Mucosa of descending colon (tissue), 3 donors: ENCODE results near the gene GRAMD1A. TPM values are rescaled to one million over a fixed set of nuclear protein-coding genes. Genes with fewer than 3 reads are reported as not detected.
A peak's percentile ranks its signal among the peaks of the same experiment; 100 is the strongest.

Experiments used
- ATAC-seq: fragments of 200-7000 bp; cut with Tn5 transposase; one replicate; pipeline ENCODE4 v1.9.1; 2020; ENCODE audit warnings: mild to moderate bottlenecking, moderate library complexity
- DNase-seq, 3 donors: peaks; one replicate each; pipeline ENCODE4 v3.0.0-alpha.2; 2020
- H3K36me3 ChIP-seq: fragments of 200-600 bp; one replicate; pipeline ENCODE4 v1.8.0; 2021; ENCODE audit warnings: low read depth, mild to moderate bottlenecking
- H3K4me1 ChIP-seq: fragments of 200-600 bp; one replicate; pipeline ENCODE4 v1.8.0; 2021; ENCODE audit warnings: low read depth, mild to moderate bottlenecking
- H3K4me3 ChIP-seq: fragments of 200-600 bp; one replicate; pipeline ENCODE4 v1.8.0; 2021; ENCODE audit warnings: mild to moderate bottlenecking
- H3K9me3 ChIP-seq: fragments of 200-600 bp; one replicate; pipeline ENCODE4 v1.8.0; 2021; ENCODE audit warnings: mild to moderate bottlenecking
- CTCF ChIP-seq: fragments of 200-600 bp; IDR thresholded peaks from one replicate; pipeline ENCODE4 v1.8.0; 2022; ENCODE audit warnings: antibody characterized with exemption, mild to moderate bottlenecking
- intact Hi-C, 2 donors: fragments of 100-400 bp; cut with DNase I in 1 of 2; cut with micrococcal nuclease in 1 of 2; formaldehyde crosslinking; loops; one replicate each; pipeline versions ENCODE4 v1.11.0 to v1.11.1; 2022; cut with DNase I, micrococcal nuclease
- total RNA-seq, 3 donors: library from RNA; stranded (reverse); fragmentation: NEBNext Ultra II Directional in 2 of 3; extraction: Animal tissue kit (Norgen Biotek cat#: 25700) in 2 of 3; gene quantifications; one replicate each; pipeline versions ENCODE4 v1.2.1 to v1.2.4, GENCODE V29; 2021 to 2023
- donor health status: DM: no; HTN: no; CAD: no; lungs with moderate emphysema.
- donor health status: DM: no; HTN: no; CAD: no.
- donor health status: DM: no; HTN: yes; CAD: no.

Gene GRAMD1A
- total RNA-seq, 3 donors from 2014 or later, result 32.5 to 53.1 (median 33.8) TPM

- Histone ChIP-seq H3K4me1 (no peaks in the 10 kb centered on the region), H3K4me3 (no peak overlapping the region), H3K9me3 (no peaks in the 10 kb centered on the region), H3K36me3 (no peaks in the 10 kb centered on the region)
- no peak for ATAC-seq
- TF ChIP-seq CTCF, result no peak
- intact Hi-C loops, result no loop called here
- peak in 1 of 3 donors; percentile 11 for DNase-seq
Measured at GRCh38 chr19:35053667-35054293, 53.7 kb downstream of the GRAMD1A start.

GRCh38 chr19:35054626-35055025 lies 54.5 kb downstream of the GRAMD1A start:
- TF ChIP-seq CTCF, result no peak
- no peak overlapping the region for H3K4me3 ChIP-seq
- no peaks in the 10 kb centered on the region for H3K4me1 ChIP-seq
- intact Hi-C loops, result no loop called here
- no peaks in the 10 kb centered on the region for H3K36me3 ChIP-seq
- ATAC-seq (no peak), DNase-seq (peak in 1 of 3 donors; percentile 27)
- no peaks in the 10 kb centered on the region for H3K9me3 ChIP-seq

GRCh38 chr19:35055715-35056179 lies 55.6 kb downstream of the GRAMD1A start:
- Histone ChIP-seq H3K4me1 (no peaks in the 10 kb centered on the region), H3K36me3 (no peaks in the 10 kb centered on the region), H3K9me3 (no peaks in the 10 kb centered on the region), H3K4me3 (no peak overlapping the region)
- DNase-seq (peak in 1 of 3 donors; percentile 44), ATAC-seq (peak; percentile 58)
- intact Hi-C loops, result no loop called here
- no peak for TF ChIP-seq CTCF

GRCh38 chr19:35056513-35057063 lies 56.5 kb downstream of the GRAMD1A start:
- no peak for ATAC-seq

GRCh38 chr19:35058370-35058769 lies 58.2 kb downstream of the GRAMD1A start:
- ATAC-seq (no peak), DNase-seq (no peak)
- TF ChIP-seq CTCF, result no peak
- intact Hi-C loops, result no loop called here
- no peaks in the 10 kb centered on the region for H3K36me3 ChIP-seq
- no peaks in the 10 kb centered on the region for H3K4me1 ChIP-seq
- no peak overlapping the region for H3K4me3 ChIP-seq
- H3K9me3 ChIP-seq, result no peaks in the 10 kb centered on the region

More at GRCh38 chr19:35056513-35057063, 56.5 kb downstream of the GRAMD1A start:
- Histone ChIP-seq H3K36me3 (no peaks in the 10 kb centered on the region), H3K9me3 (no peaks in the 10 kb centered on the region), H3K4me1 (no peaks in the 10 kb centered on the region), H3K4me3 (no peak overlapping the region)
- no peak for TF ChIP-seq CTCF
- peak in 1 of 3 donors; percentile 2 for DNase-seq
- intact Hi-C loops, result no loop called here
